Stimulated activated CD4-positive, alpha-beta T cell treated with anti-CD3 and anti-CD28 coated beads, TNF-alpha, amount 100 ng/mL, for 4 hours (primary cell): ENCODE data around the gene EWSR1.

Experiments used
- DNase-seq, 3 experiments: peaks; one replicate each; pipeline ENCODE4 v3.0.0-alpha.2; 2020; ENCODE audit warnings: low read depth in 3 of 3

Gene EWSR1

GRCh38 chr22:29268511-29269229 is 602 bp downstream of the EWSR1 start:
- no peak for DNase-seq

DNA sequence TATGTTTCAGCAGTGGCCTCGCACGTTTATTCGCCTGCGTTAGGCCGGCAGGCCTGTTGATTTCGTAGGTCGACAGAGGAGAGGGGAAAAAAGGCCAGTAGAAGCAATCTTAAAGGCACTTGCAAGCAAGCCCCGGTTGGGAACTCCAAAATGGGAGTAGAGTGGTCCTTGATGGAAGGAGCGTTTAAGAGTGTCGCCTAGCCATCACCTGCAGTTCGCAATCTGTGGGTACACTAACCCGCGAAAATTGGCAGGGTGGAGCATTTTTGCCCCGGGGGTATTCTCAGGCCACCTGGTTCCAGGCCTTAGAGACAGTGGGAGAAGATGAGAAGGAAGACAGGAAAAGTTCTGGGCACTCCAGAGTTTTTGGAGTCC is 1.1 kb downstream of the EWSR1 start:
- no peak for DNase-seq

- no peak for DNase-seq
Measured at GRCh38 chr22:29269731-29270474, 1.8 kb downstream of the EWSR1 start.

- no peak for DNase-seq
Measured at GRCh38 chr22:29270475-29271271, 2.6 kb downstream of the EWSR1 start.

GRCh38 chr22:29272624-29273023 is 4.6 kb downstream of the EWSR1 start:
- DNase-seq, result no peak

- DNase-seq, result no peak
Measured at GRCh38 chr22:29275167-29275566, 7.1 kb downstream of the EWSR1 start.

DNA sequence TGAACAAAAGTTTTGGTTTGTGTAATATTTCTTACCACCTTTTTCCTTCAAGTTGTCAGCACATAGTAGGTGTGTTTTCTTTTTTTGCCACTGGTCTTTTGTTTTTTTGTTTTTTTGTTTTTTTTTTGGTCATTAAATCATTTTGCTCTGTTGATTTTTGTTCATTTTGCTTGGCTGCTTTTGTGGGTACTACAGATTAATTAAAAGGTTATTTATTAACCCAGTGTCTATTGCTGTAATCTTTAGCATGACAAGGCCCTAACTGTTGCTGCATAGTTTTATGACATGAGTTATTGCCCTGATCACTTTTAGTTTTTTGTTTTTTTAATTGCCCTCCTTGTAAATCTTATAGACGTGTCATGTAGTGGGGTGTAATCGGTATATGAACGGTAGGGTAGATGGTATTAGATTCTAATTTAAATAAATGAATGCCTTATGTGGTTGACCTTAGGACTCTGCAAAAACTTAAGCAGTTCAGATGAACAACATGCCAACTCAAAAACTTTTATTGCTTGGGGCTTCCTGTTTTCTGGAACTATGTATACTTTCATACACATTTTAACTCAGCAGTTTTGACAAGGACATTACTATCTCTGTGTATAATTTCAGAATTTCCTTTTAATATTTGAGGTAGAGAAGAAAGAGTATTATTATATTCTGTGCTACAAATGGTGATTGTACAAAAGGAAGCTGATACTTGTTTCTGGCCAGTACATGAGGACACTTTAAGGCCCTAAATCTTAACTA is 7.9 kb downstream of the EWSR1 start:
- DNase-seq, result no peak

DNA sequence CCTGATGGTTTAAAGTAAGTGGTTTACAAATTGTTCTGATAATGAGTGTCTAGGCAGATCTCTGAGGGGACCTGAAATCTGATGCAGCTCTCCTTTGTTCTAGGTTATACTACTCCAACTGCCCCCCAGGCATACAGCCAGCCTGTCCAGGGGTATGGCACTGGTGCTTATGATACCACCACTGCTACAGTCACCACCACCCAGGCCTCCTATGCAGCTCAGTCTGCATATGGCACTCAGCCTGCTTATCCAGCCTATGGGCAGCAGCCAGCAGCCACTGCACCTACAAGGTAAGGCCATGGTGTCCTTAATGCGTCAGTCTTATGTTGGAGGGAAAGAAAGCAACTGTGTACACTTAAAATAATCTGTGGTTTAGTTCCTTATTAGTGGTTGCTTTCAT is 9.9 kb downstream of the EWSR1 start:
- DNase-seq, result no peak

- DNase-seq, result no peak
Measured at GRCh38 chr22:29284196-29284595, 16.1 kb downstream of the EWSR1 start.

DNA sequence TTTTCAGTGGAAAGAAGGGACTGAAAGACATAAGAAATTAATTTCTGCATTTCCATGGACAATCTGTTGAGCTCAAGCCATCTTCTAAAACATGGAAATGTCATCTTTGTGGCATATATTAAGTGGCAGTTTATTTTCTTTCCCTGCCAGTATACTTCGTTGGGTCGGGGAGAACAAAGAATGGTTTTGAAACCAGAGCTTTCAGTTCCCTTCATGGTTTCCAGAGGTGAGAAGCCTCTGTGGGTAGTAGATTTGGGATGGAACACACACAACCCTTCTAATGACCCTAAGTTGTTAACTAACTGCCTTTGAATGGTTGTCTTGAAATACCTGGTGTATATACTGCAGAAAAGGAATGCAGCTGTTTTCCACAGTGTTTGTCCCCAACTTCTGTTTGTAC is 20.8 kb downstream of the EWSR1 start:
- DNase-seq, result no peak

DNA sequence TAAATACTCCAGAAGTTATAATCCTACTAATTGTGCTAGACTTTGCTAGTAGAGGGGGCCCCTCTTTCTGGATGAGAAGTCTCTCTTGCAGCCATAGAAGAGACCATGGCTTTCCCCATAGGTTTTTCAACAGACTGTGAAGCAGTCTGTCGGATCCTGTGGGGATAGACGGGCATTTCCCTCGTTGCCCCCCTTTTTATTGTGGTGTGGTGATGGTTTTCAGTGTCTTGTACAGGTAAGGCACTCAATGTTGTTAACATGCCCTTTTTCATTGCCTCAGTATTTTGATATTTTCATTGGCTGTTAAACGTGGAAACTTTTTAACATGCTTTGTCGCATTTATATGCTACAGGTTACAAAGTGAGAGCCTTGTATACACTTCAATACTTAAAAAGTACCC is 22.0 kb downstream of the EWSR1 start:
- no peak for DNase-seq

GRCh38 chr22:29291215-29291614 is 23.1 kb downstream of the EWSR1 start:
- DNase-seq, result no peak

DNA sequence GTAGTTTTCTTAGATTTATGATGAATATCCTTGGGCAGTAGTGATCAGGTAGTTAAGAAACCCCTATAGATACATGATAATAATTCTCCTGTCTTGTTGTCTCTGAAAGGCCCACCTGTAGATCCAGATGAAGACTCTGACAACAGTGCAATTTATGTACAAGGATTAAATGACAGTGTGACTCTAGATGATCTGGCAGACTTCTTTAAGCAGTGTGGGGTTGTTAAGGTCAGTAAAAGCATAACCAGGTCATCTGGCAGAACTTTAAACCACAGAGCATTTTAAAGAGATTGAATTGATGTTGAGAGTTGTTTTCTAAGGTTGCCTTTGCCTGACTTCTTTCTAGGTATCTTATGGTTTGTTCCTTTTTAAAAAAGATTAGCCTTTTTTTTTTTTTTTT is 24.3 kb downstream of the EWSR1 start:
- no peak for DNase-seq

- DNase-seq, result no peak
Measured at GRCh38 chr22:29298641-29299040, 30.6 kb downstream of the EWSR1 start.

GRCh38 chr22:29299136-29299900 is 31.2 kb downstream of the EWSR1 start:
- no peak for DNase-seq

DNA sequence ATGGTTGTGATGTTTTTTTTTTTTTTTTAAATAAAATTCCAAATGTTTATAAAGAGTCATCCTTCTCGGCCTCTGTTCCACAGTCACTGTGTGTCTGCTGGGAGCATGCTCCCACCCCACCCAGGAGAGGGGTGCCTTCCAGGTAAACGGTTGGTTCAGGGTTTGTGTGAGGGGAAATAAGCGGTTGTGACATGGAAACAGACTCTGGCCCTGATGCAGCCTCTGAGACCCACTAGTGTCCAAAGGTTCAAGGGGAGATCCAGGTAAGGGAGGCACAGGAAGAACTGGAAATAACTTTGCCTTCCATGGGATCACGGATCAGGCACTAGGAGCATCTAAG is 32.4 kb downstream of the EWSR1 start:
- no peak for DNase-seq

DNA sequence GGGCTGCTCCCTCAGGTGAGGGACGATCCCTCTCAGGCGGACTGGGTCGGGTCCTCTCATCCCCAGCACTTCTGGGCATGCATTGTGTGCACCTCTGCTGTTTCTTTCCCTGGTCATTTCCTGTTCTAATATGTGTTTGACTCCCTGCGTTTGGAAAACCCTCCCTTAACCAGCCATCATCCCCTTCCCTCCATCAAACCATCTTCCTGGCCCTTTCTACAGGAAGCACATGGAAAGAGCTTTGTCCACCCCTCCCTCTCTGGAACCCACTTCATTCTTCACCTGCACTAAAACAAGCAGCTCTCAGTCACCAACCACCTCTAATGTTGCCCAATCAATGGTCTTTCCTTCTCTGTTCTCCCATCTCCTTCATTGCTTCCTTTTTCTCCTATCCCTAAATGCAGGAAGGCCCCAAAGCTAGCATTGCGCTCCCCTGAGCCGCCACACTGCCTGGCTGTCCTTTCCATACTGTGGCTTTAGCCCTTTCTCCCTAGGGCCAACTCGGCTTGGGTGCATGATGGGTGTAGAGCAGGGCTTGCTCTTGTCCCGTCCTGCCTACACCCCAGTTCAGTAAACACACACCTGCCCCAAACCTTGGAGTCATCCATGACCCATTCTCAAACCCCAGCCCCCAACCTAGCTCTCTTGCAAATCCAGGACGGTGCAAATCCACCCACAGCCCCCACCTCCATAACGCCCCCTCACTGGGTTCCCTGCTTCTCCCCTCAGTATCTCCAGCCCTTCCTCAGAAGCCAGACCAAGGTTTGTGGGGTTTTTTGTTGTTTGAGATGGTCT is 32.9 kb downstream of the EWSR1 start:
- DNase-seq, result no peak

DNA sequence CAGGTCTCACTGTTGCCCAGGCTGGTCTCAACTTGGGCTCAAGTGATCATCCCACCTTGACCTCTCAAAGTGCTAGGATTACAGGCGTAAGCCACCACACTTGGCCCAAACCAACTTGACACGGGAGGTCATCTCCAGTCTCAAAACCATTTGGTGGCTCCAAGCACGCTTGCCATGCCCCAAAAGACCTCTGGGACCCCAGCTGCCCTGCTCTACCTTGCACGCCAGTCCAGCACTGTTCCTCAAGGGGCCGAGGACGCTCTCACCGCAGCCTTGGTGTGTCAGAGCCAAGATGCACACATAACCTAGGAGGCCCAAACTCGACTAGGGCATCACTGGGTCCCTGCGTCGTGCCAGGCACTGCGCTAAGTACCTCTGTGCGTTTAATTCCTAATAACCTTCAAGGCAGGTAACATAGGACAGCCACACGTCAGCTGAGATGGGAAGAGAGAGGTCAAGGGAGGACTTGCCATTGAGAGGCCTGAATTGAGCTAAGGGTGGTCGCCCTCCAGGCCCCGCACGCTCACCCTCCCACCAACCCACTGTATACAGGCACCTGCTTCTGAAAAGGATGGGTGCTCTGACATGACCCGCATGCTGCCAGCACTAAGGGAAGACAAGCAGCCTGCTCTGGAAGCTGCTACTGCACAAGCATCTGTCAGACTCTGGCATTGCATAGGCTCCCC is 33.8 kb downstream of the EWSR1 start:
- DNase-seq, result no peak

- DNase-seq, result no peak
Measured at GRCh38 chr22:29302402-29302680, 34.3 kb downstream of the EWSR1 start.
